Activated CD4-positive, alpha-beta T cell treated with anti-CD3 and anti-CD28 coated beads, Interleukin-2, amount 10 ng/mL, durations not matched to agents 7 days and 5 days (primary cell): Measurements from ENCODE around the gene ZNF25. TPM values are rescaled to one million over a fixed set of nuclear protein-coding genes. Genes with fewer than 3 reads are reported as not detected.
A peak's percentile ranks its signal among the peaks of the same experiment; 100 is the strongest.

Experiments
- CTCF ChIA-PET: fragments of 350-600 bp; sonication (Branson Sonifier 250); formaldehyde crosslinking; loops from one replicate; lab custom pipeline; 2021; ENCODE audit warnings: antibody characterized with exemption; lab: Charles Lee
- POLR2A ChIA-PET: fragments of 350-600 bp; sonication (Branson Sonifier 250); formaldehyde crosslinking; loops from one replicate; lab custom pipeline; 2021; ENCODE audit warnings: antibody characterized with exemption; lab: Charles Lee
- DNase-seq: peaks from one replicate; pipeline ENCODE4 v3.0.0-alpha.2; 2020
- H3K27ac Mint-ChIP-seq: one replicate; pipeline ENCODE4 v1.8.0; 2021; ENCODE audit warnings: mild to moderate bottlenecking, moderate library complexity, mixed read lengths
- H3K27me3 Mint-ChIP-seq: one replicate; pipeline ENCODE4 v1.8.0; 2021; ENCODE audit warnings: mixed read lengths
- H3K36me3 Mint-ChIP-seq: one replicate; pipeline ENCODE4 v1.8.0; 2021; ENCODE audit warnings: low read depth, mixed read lengths
- H3K4me1 Mint-ChIP-seq: one replicate; pipeline ENCODE4 v1.8.0; 2021; ENCODE audit warnings: mixed read lengths
- H3K4me3 Mint-ChIP-seq: one replicate; pipeline ENCODE4 v1.8.0; 2021; ENCODE audit warnings: mild to moderate bottlenecking, moderate library complexity, mixed read lengths
- H3K9me3 Mint-ChIP-seq: one replicate; pipeline ENCODE4 v1.8.0; 2021; ENCODE audit warnings: mixed read lengths
- total RNA-seq, 2 experiments: library from RNA; stranded (reverse); gene quantifications; one replicate each; pipeline ENCODE4 v1.2.3, GENCODE V29; 2021

Gene ZNF25
- total RNA-seq, 2 experiments from 2014 or later, result 5.0 to 5.3 TPM

DNA sequence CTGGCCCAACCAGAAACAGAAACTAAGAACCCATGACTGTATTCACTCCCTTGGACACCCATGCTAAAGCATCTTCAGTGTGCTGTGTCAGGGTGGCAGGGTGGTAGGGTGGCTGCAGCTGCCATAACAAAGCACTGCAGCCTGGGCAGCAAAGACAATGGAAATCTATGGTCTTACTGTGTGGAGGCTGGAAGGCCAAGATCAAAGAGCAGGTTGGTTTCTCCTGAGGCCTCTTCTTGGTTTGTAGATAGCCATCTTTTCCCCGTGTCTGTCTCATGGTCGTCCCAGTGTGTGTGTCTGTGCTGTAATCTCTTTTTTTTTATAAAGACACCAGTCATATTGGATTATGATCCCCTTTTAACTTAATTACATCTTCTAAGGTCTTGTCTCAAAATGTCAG, 15.2 kb upstream of the ZNF25 start:
- H3K27ac Mint-ChIP-seq, result no peak overlapping the region
- H3K27me3 Mint-ChIP-seq, result no peaks in the 10 kb centered on the region
- H3K4me3 Mint-ChIP-seq, result no peak overlapping the region
- H3K4me1 Mint-ChIP-seq, result no peaks in the 10 kb centered on the region
- no peaks in the 10 kb centered on the region for H3K9me3 Mint-ChIP-seq
- no peak for DNase-seq
- ChIA-PET POLR2A (no interaction called here), CTCF (interaction anchor here (2.0 kb wide), 1 partner anchor 16 kb away, joined by 10 read pairs; the partner anchor contains the start of gene ZNF25)
- H3K36me3 Mint-ChIP-seq, result no peaks in the 10 kb centered on the region

DNA sequence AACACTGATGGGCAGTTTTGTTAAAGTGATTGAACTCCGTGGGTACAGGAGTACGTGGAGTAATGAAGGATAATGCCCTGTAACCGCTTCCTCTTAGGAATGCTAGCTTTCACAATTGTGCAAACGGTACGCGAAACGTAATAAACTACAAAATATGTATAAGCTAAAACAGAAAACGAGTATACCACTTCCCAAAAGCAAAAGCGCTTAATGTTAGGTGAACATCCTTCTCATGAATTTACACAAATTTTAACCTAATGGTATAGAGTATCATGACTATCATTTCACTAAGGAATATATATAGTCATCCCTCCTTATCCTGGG, 395 bp upstream of the ZNF25 start:
- ChIA-PET CTCF (interaction anchor here (0.5 to 2.4 kb wide), 17 partner anchors 10 to 426 kb away, joined by 3 to 10 read pairs (median 4); no protein-coding TSS in a partner anchor), POLR2A (no interaction called here)
- Mint-ChIP-seq H3K4me3 (peak overlapping the region; percentile 88), H3K27ac (peak overlapping the region; percentile 98), H3K36me3 (peaks cover 19% of the 10 kb centered on the region), H3K27me3 (no peaks in the 10 kb centered on the region), H3K9me3 (peaks cover 15% of the 10 kb centered on the region), H3K4me1 (peaks cover 25% of the 10 kb centered on the region)
- DNase-seq, result no peak

DNA sequence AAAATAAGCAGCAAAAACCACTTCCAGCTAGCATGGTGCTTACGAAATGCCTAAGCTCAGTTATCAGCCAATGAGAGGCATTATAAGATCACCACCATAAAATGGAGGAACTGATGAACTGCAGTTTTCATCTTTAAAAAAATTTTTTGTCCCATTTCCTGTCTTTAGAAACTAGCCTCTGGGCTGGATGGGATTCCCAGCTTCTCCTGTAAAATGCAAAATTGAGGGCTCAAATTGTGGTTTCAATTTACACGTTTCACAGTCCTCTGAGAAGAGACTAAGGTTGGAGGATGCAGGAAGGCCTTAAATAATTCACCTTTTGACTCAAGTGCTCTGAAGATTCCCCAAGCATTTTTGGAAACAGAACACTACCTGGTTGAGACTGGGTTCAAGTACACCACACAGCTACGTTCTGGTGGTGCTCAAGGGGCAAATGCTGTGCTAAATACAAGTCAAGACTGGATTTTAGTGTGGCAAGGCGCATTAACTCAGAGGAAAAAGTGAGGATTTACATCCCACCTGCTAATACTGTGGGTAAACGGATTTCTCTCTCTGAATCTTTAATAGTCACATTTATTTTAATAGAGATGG, 951 bp downstream of the ZNF25 start:
- Mint-ChIP-seq H3K4me1 (peaks cover 25% of the 10 kb centered on the region), H3K27me3 (no peaks in the 10 kb centered on the region), H3K36me3 (peaks cover 22% of the 10 kb centered on the region), H3K9me3 (peaks cover 15% of the 10 kb centered on the region), H3K4me3 (peak overlapping the region; percentile 88), H3K27ac (peak overlapping the region; percentile 98)
- CTCF ChIA-PET, result interaction anchor here (0.6 to 2.4 kb wide), 6 partner anchors 10 to 425 kb away, joined by 3 to 10 read pairs (median 4); partner anchors contain the start of gene ZNF33A
- POLR2A ChIA-PET, result interaction anchor here (0.7 kb wide), 1 partner anchor 128 kb away, joined by 3 read pairs; no protein-coding TSS in a partner anchor
- peak; percentile 8 for DNase-seq

DNA sequence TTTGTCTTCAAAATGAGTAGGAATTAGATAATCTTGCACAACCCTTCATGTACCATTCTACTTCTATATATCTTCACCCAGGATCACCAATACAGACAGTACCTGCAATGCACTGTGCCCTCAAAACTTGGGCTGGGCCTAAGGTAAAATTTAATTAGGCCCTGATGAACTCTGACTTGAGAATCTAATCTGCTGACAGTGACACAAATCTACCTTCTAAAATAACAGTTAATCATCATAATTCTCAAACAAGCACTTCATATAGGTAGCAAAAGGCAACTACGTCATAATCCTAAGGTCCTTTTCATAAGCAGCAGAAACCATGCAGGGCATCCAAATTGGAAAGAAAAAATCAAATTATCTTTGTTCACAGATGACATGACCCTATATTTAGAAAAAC, 4.1 kb downstream of the ZNF25 start:
- POLR2A ChIA-PET, result no interaction called here
- H3K36me3 Mint-ChIP-seq, result peaks cover 44% of the 10 kb centered on the region

DNA sequence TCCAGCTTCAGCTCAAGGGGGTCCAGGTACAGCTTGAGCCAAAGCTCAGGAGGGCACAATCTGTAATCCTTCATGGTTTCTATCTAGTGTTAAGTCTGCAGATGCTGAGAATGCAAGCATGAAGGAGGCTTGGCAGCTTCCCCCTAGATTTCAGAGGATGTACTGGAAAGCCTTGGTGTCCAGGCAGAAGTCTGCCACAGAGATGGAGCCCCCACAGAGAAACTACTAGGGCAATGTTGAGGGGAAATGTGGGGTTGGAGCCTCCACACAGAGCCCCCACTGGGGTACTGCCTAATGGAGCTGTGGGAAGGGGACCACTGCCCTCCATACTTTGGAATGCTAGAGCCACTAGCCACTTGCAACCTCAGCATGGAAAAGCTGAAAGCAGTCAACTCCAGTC, 11.4 kb downstream of the ZNF25 start:
- no peak for DNase-seq
- CTCF ChIA-PET, result interaction anchor here (1.5 to 1.7 kb wide), 2 partner anchors 10 to 12 kb away, joined by 4 read pairs; partner anchors contain the start of gene ZNF25
- H3K4me3 Mint-ChIP-seq, result no peak overlapping the region
- peaks cover 56% of the 10 kb centered on the region for H3K36me3 Mint-ChIP-seq
- H3K27ac Mint-ChIP-seq, result no peak overlapping the region
- peaks cover 28% of the 10 kb centered on the region for H3K9me3 Mint-ChIP-seq
- no peaks in the 10 kb centered on the region for H3K4me1 Mint-ChIP-seq
- POLR2A ChIA-PET, result no interaction called here
- H3K27me3 Mint-ChIP-seq, result no peaks in the 10 kb centered on the region

More for the DNA sequence above, 4.1 kb downstream of the ZNF25 start:
- CTCF ChIA-PET, result no interaction called here
- no peak for DNase-seq
- H3K27me3 Mint-ChIP-seq, result no peaks in the 10 kb centered on the region
- H3K27ac Mint-ChIP-seq, result no peak overlapping the region
- peaks cover 21% of the 10 kb centered on the region for H3K9me3 Mint-ChIP-seq
- H3K4me1 Mint-ChIP-seq, result peaks cover 25% of the 10 kb centered on the region
- no peak overlapping the region for H3K4me3 Mint-ChIP-seq

DNA sequence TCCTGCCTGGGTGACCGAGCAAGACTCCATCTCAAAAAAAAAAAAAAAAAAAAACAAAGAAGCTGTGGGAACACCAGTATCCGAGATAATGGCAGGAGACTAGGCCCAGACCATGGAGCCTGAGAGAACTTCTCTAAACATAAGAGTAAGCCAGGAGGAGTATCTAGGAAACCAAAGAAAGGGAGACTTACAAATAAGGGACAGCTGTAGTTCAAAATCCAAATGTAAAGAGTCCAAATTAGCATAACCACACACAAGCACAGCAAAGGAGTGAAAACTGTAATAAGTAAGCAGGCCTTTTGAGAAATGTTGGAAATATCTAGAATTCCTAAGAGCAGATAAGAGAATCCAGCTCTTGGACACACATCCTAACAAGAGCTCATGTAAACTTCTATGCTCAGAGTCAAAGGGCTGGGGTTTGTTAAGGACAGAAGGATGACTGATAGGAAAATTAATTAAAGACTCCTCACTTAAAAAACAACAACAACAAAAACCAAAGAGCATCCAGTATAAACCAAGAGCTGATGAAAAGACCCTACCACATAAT, 15.8 kb downstream of the ZNF25 start:
- Mint-ChIP-seq H3K9me3 (peaks cover 17% of the 10 kb centered on the region), H3K36me3 (peaks cover 50% of the 10 kb centered on the region), H3K27me3 (no peaks in the 10 kb centered on the region), H3K4me3 (no peak overlapping the region), H3K4me1 (no peaks in the 10 kb centered on the region), H3K27ac (no peak overlapping the region)
- POLR2A ChIA-PET, result no interaction called here
- DNase-seq, result no peak
- CTCF ChIA-PET, result interaction anchor here (0.8 kb wide), 1 partner anchor 16 kb away, joined by 3 read pairs; no protein-coding TSS in a partner anchor

DNA sequence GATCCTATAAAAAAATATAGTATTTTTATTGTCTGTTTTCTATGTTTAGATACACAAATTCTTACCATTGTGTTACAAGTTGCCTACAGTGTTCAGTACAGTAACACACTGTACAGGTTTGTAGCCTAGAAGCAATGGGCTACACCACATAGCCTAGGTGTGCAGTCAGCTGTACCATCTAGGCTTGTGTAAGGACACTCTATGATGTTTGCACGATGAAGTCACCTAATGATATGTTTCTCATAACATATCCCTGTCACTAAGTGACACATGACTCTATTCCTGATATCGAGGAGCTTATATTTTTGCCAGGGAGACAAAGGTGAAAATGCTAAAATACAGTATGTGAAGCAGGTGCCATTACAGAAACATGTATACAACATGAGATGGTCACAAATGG, 18.6 kb downstream of the ZNF25 start:
- H3K27me3 Mint-ChIP-seq, result no peaks in the 10 kb centered on the region
- no peak for DNase-seq
- no peak overlapping the region for H3K4me3 Mint-ChIP-seq
- peaks cover 59% of the 10 kb centered on the region for H3K36me3 Mint-ChIP-seq
- ChIA-PET POLR2A (no interaction called here), CTCF (interaction anchor here (0.6 to 1.8 kb wide), 3 partner anchors 8 to 105 kb away, joined by 3 to 4 read pairs (median 3); no protein-coding TSS in a partner anchor)
- H3K9me3 Mint-ChIP-seq, result peaks cover 24% of the 10 kb centered on the region
- no peak overlapping the region for H3K27ac Mint-ChIP-seq
- H3K4me1 Mint-ChIP-seq, result no peaks in the 10 kb centered on the region

DNA sequence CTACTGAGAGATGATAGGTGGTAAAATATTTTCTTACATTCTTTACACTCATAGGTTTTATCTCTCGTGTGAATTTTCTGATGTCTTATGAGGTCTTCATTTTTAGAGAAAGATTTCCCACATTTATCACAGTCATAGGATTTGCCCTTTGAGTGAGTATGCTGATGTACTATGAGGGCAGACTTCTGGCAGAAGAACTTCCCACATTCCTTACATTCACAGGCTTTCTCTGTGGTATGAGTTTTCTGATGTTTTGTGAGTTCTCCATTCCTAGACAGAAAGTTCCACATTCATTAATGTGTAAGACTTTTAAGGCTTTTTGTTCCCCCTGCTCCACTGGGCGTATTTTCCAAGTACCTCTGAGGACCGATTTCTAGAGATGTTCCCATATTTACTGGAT, 23.5 kb downstream of the ZNF25 start:
- ChIA-PET CTCF (no interaction called here), POLR2A (no interaction called here)
- DNase-seq, result no peak
- Mint-ChIP-seq H3K4me1 (no peaks in the 10 kb centered on the region), H3K9me3 (peaks cover 43% of the 10 kb centered on the region), H3K36me3 (peaks cover 70% of the 10 kb centered on the region), H3K27ac (no peak overlapping the region), H3K27me3 (no peaks in the 10 kb centered on the region), H3K4me3 (no peak overlapping the region)

DNA sequence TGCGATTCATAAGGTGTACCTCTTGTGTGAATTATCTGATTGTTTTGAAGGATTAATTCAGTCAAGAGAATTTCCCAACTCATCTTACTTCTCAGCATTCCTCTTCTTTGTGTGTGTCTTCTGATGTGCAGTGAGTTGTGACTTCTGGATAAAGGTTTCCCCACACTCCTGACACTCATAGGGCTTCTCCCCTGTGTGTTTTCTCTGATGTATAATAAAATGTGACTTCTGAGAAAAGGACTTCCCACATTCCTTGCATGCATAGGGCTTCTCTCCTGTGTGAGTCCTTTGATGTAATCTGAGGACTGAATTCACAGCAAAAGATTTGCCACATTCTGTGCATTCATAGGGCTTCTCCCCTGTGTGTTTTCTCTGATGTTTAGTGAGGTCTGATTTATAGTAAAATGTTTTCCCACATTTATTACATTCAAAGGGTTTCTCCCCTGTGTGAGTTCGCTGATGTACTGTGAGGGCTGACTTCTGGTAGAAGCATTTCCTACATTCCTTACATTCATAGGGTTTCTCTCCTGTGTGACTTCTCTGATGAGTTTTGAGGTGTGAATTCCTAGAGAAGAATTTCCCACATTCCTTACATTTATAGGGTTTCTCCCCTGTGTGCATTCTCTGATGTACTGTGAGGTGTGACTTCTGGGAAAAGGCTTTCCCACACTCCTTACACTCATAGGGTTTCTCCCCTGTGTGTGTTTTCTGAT, 24.2 kb downstream of the ZNF25 start:
- ChIA-PET POLR2A (no interaction called here), CTCF (no interaction called here)
- DNase-seq, result no peak
- no peak overlapping the region for H3K4me3 Mint-ChIP-seq
- peaks cover 65% of the 10 kb centered on the region for H3K36me3 Mint-ChIP-seq
- H3K27ac Mint-ChIP-seq, result no peak overlapping the region
- H3K27me3 Mint-ChIP-seq, result no peaks in the 10 kb centered on the region
- no peaks in the 10 kb centered on the region for H3K4me1 Mint-ChIP-seq
- H3K9me3 Mint-ChIP-seq, result peaks cover 42% of the 10 kb centered on the region

DNA sequence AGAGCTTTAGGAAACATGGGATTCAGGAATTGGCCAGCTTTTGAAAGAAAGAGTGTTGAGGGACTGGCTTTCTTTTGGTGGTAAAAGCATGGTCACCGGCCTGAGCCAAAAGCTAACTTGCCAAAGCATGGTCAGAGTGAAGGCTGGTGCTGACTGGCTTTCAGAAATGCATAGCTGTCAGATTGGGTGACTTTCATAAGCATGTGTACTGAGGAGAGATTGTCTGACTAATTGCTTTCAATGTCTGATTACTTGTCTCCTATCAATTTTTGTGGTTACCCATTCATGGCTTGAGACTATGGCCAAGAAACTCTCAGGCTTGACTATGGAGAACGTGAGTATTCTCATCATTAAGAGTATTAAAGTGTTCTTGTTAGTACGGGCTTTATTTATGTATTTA, 28.2 kb downstream of the ZNF25 start:
- Mint-ChIP-seq H3K4me3 (no peak overlapping the region), H3K9me3 (peaks cover 28% of the 10 kb centered on the region), H3K36me3 (peaks cover 30% of the 10 kb centered on the region), H3K27ac (no peak overlapping the region), H3K4me1 (no peaks in the 10 kb centered on the region), H3K27me3 (no peaks in the 10 kb centered on the region)
- POLR2A ChIA-PET, result no interaction called here
- CTCF ChIA-PET, result no interaction called here
- no peak for DNase-seq

DNA sequence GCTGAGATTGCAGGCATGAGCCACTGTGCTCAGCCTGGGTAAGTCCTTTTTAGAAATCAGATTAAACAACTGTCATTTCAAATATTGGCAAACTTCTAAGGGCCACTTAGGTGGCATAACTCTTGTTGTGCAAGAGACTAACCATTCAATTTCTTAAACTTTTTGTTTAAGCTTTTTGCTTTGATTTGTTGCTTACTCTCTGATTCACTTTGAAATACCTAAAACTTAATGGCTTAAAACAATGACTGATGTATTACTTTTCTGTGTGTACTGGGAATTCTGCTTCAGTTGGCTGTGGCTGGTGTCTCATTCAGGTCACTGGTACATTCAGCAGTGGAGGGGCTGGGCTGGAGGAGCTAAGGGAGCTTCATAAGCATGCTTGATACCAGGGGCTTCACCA, 28.9 kb downstream of the ZNF25 start:
- no peaks in the 10 kb centered on the region for H3K27me3 Mint-ChIP-seq
- ChIA-PET POLR2A (no interaction called here), CTCF (no interaction called here)
- H3K9me3 Mint-ChIP-seq, result peaks cover 21% of the 10 kb centered on the region
- H3K36me3 Mint-ChIP-seq, result peaks cover 23% of the 10 kb centered on the region
- no peaks in the 10 kb centered on the region for H3K4me1 Mint-ChIP-seq
- H3K4me3 Mint-ChIP-seq, result no peak overlapping the region
- no peak overlapping the region for H3K27ac Mint-ChIP-seq
- no peak for DNase-seq

DNA sequence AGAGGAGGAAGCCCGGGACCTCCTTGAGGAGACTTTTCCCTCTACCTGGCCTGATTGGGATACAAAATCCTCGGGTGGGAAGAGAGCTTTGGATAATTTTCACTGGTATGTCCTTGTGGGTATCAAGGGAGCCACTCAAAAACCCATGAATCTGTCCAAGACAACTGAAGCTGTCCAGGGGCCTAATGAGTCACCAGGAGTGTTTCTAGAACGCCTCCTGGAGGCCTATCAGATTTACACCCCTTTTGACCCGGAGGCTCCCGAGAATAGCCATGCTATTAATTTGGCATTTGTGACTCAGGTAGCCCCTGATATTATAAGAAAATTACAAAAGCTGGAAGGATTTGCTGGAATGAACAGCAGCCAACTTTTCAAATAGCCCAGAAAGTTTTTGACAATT, 38.6 kb downstream of the ZNF25 start:
- Mint-ChIP-seq H3K36me3 (no peaks in the 10 kb centered on the region), H3K27me3 (no peaks in the 10 kb centered on the region), H3K27ac (no peak overlapping the region), H3K9me3 (no peaks in the 10 kb centered on the region), H3K4me3 (no peak overlapping the region), H3K4me1 (no peaks in the 10 kb centered on the region)
- ChIA-PET POLR2A (no interaction called here), CTCF (no interaction called here)
- DNase-seq, result no peak

DNA sequence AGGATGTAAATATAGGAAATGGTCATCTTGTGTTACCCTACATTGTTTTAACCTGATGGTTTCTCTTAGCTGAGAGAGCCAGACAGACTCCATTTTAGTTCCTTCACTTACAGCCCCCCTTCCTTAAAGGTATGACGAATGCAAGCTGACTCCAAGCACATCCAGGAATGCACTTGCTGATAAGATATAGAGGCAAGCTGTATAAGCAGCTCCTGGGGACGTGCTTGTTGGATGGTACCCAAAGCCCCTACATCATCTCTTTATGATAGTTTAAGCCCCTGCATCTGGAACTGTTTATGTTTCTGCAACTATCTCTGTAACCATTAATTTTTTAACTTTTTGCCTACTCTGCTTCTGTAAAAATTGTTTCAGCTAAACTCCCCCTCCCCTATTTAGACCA, 41.7 kb downstream of the ZNF25 start:
- no peaks in the 10 kb centered on the region for H3K4me1 Mint-ChIP-seq
- H3K9me3 Mint-ChIP-seq, result peaks cover 4% of the 10 kb centered on the region
- DNase-seq, result no peak
- ChIA-PET CTCF (no interaction called here), POLR2A (no interaction called here)
- H3K4me3 Mint-ChIP-seq, result no peak overlapping the region
- H3K27me3 Mint-ChIP-seq, result no peaks in the 10 kb centered on the region
- H3K36me3 Mint-ChIP-seq, result no peaks in the 10 kb centered on the region
- H3K27ac Mint-ChIP-seq, result no peak overlapping the region
